HEK293T (cell line): ENCODE results near the gene ZNF367.

Experiments
- BHLHE40 ChIP-seq: fragments of 450-650 bp; IDR thresholded peaks from 2 replicates; pipeline ENCODE4 v1.6.1; 2016; ENCODE audit warnings: mild to moderate bottlenecking, moderate library complexity, borderline replicate concordance
- CTBP1 ChIP-seq: fragments of 450-650 bp; IDR thresholded peaks from 2 replicates; pipeline ENCODE4 v1.6.1; 2016; ENCODE audit warnings: borderline replicate concordance
- FOXA1 ChIP-seq: fragments of 450-650 bp; IDR thresholded peaks from 2 replicates; pipeline ENCODE4 v1.6.1; 2016; ENCODE audit warnings: mild to moderate bottlenecking
- FOXK2 ChIP-seq: fragments of 450-650 bp; IDR thresholded peaks from 2 replicates; pipeline ENCODE4 v1.6.1; 2016; ENCODE audit warnings: mild to moderate bottlenecking
- FOXM1 ChIP-seq: fragments of 450-650 bp; IDR thresholded peaks from 2 replicates; pipeline ENCODE4 v1.6.1; 2017; ENCODE audit warnings: mild to moderate bottlenecking, borderline replicate concordance
- L3MBTL2 ChIP-seq: fragments of 450-650 bp; conservative IDR thresholded peaks from 2 replicates; pipeline ENCODE4 v1.6.1; 2016; ENCODE audit warnings: mild to moderate bottlenecking
- LEF1 ChIP-seq: fragments of 450-650 bp; IDR thresholded peaks from 2 replicates; pipeline ENCODE4 v1.6.1; 2017; ENCODE audit warnings: mild to moderate bottlenecking, borderline replicate concordance
- SP1 ChIP-seq: fragments of 450-650 bp; IDR thresholded peaks from 2 replicates; pipeline ENCODE4 v1.6.1; 2017
- SUZ12 ChIP-seq: fragments of 450-650 bp; IDR thresholded peaks from 2 replicates; pipeline ENCODE4 v1.6.1; 2016; ENCODE audit warnings: mild to moderate bottlenecking

GRCh38 chr9:96379461-96379860 is 38.7 kb downstream of the ZNF367 start:
- no peak for TF ChIP-seq SP1
- no peak for TF ChIP-seq FOXM1
- no peak for TF ChIP-seq BHLHE40
- TF ChIP-seq FOXA1: no peak
- TF ChIP-seq FOXK2: no peak
- TF ChIP-seq CTBP1: no peak
- no peak for TF ChIP-seq SUZ12
- TF ChIP-seq L3MBTL2: no peak
- TF ChIP-seq LEF1: no peak
